GM20000 (cell line): Measurements from ENCODE around the gene B3GAT2.

Source experiments
- DNase-seq: peaks from one replicate; pipeline ENCODE4 v3.0.0; 2012; ENCODE audit warnings: low spot score
- CTCF ChIP-seq: IDR thresholded peaks from 2 replicates; pipeline ENCODE4 v1.5.1; 2012; ENCODE audit warnings: mild to moderate bottlenecking, control low read depth; ENCODE audit errors: extremely low read depth, missing control alignments

The B3GAT2 gene

GRCh38 chr6:70874181-70874913, 82.5 kb downstream of the B3GAT2 start:
- no peak for TF ChIP-seq CTCF
- no peak for DNase-seq

- no peak for TF ChIP-seq CTCF
- no peak for DNase-seq
Observed at GRCh38 chr6:70872469-70872868, 84.4 kb downstream of the B3GAT2 start.

GRCh38 chr6:70864401-70864800, 92.5 kb downstream of the B3GAT2 start:
- no peak for DNase-seq
- TF ChIP-seq CTCF = no peak

GRCh38 chr6:70863343-70863742, 93.5 kb downstream of the B3GAT2 start:
- no peak for DNase-seq
- TF ChIP-seq CTCF = no peak

GRCh38 chr6:70860920-70861319, 95.9 kb downstream of the B3GAT2 start:
- no peak for DNase-seq
- TF ChIP-seq CTCF = no peak

GRCh38 chr6:70860045-70860444, 96.8 kb downstream of the B3GAT2 start:
- no peak for TF ChIP-seq CTCF
- no peak for DNase-seq

- peak; percentile 61 for DNase-seq
- no peak for TF ChIP-seq CTCF
Observed at GRCh38 chr6:70857387-70858077, 99.3 kb downstream of the B3GAT2 start.
